ENCODE results near the gene BRAT1.
A peak's percentile ranks its signal among the peaks of the same experiment; 100 is the strongest.

BRAT1 gene

GRCh38 chr7:2559283-2559950, 4.1 kb upstream of the BRAT1 start:
- DNase-seq, result no peak

DNA sequence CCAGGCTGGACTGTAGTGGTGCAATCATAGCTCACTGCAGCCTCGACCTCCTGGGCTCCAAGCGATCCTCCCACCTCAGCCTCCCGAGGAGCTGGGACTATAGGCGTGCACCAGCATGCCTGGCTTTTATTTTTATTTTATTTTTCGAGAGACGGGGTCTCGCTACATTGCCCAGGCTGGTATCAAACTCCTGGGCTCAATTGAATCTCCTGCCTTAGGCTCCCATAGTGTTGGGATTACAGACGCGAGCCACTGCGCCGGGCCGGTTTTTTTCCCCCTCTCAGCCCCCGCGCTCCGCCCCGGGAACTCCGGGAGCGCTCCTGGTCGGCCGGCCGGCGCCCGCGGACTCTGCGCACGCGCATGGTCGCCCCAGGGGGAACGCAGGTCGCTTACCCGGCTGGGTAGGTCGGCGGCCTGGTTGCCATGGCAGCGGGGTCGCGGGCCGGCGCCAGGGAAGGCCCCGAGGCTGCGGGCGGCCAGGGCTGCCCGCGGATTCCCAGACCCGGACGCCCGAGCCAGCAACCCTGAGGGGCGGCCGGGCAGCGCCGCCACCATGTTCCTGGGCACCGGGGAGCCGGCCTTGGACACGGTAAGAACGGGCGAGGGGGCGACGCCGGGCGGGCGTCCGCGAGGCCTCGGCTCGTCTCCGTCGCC, 3.4 kb upstream of the BRAT1 start, which contains the start of gene IQCE:
TSS of gene IQCE (plus strand) at position 351 of the 654 bp plus-strand sequence. CDS start at position 554, 203 bp downstream.
- peak; percentile 42 for DNase-seq

DNA sequence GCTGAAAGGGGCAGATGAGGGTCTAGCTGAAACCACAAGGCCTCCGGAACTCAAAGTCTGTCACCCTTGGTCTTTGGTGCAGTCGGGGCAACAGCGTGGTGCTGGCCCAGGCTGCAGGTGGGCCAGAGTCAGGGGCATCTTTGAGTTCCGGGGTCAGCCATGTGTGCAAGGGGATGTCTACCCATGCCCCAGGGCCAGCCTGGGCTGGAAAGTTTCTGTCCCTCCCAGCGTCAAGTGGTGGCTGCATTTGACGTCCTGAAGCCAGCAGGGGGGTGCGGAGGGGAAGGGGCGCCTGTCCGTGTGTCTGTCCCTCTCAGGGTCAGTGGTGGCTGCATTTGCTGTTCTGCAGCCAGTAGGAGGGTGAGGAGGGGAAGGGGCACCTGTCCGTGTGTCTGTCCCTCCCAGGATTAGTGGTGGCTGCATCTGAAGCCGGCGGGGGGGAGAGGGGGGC, 638 bp downstream of the BRAT1 start:
- no peak for DNase-seq

GRCh38 chr7:2553831-2554581, 1.3 kb downstream of the BRAT1 start:
- DNase-seq, result no peak

DNA sequence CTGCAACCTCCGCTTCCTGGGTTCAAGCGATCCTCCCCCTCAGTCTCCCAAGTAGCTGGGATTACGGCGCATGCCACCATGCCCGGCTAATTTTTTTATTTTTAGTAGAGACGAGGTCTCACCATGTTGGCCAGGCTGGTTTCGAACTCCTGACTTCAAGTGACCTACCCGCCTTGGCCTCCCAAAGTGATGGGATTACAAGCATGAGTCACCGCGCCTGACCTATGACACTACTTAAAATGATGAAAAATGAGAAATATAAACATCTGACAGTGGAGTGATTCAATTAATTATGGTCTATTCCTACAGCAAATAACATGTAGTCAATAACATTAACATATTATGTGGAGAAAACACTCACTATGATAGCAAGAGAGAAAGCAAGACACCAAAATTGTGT, 2.2 kb downstream of the BRAT1 start:
- no peak for DNase-seq

- no peak for DNase-seq
Measured at GRCh38 chr7:2551418-2551817, 3.9 kb downstream of the BRAT1 start.

DNA sequence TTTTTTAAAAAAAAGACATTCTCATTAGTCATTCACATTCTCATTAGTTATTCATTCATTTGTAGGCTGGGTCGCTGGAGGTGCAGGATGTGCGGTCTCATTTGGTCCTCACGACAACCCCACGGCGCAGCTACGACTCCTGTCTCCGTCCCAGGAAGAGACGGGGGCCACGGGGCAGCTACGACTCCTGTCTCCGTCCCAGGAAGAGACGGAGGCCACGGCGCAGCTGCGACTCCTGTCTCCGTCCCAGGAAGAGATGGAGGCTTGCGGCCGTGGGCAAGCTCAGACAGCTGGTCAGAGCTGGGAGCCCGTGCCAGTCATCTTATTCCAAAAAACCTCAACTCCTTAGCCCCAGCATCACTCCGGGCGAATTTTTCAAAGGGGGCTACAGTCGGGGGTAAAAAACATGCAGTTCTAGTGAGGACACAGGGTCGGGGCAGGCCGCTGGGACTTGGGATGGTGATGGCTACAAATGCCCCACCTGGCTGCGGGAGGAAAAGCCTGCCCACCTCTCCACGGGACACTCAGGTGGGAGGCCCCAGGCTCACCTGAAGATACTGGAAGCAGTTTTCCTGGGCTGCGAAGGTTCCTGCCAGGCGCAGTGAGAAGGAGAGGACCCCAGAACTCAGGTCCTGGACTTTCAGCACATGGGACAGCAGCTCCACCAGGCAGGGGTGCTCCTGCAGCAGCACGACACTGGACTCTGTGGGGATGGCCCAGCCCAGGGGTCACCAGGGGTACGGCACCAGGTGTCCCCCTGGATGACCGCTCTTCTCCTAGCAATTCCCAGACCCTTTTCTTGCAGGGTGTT, 8.3 kb downstream of the BRAT1 start:
- no peak for DNase-seq

GRCh38 chr7:2545746-2546425, 9.4 kb downstream of the BRAT1 start:
- no peak for DNase-seq

GRCh38 chr7:2544541-2545188, 10.7 kb downstream of the BRAT1 start:
- no peak for DNase-seq

GRCh38 chr7:2542916-2543871, 12.1 kb downstream of the BRAT1 start:
- DNase-seq, result no peak

- no peak for DNase-seq
Measured at GRCh38 chr7:2542011-2542915, 13.1 kb downstream of the BRAT1 start.

DNA sequence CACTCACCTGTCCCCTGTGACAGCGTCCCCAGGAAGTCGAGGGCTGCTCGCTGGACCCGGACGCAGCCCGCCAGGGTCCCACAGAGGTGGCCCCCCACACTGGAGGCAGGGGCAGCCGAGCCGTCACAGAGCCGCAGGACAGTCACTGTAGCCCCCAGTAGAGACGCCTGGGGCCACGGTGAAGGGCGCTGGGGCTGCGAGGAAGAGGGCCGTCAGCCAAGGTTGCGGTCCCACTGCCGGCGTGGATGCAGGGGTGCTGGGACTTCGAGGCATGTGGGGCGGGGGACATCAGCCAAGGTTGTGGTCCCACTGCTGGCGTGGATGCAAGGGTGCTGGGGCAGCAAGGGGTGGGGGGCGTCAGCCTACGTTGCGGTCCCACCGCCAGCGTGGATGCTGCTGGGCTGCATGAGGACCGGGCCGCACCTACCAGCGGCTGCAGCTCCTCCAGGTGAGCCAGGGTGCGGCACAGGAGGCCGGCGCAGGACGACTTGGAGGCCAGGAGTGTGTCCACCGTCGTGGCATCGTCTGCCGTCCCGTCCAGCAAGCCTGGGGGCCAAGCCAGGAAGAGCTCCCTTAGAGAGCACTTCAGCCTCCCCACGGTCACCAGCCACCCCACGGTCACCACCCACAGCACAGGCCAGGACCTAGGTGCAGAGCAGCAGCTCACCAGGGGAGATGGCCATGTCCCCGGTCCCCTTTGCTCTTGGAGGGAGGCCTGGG, 13.9 kb downstream of the BRAT1 start:
- DNase-seq, result no peak

- DNase-seq, result no peak
Measured at GRCh38 chr7:2540641-2541051, 14.7 kb downstream of the BRAT1 start.

GRCh38 chr7:2540133-2540532, 15.2 kb downstream of the BRAT1 start:
- no peak for DNase-seq

DNA sequence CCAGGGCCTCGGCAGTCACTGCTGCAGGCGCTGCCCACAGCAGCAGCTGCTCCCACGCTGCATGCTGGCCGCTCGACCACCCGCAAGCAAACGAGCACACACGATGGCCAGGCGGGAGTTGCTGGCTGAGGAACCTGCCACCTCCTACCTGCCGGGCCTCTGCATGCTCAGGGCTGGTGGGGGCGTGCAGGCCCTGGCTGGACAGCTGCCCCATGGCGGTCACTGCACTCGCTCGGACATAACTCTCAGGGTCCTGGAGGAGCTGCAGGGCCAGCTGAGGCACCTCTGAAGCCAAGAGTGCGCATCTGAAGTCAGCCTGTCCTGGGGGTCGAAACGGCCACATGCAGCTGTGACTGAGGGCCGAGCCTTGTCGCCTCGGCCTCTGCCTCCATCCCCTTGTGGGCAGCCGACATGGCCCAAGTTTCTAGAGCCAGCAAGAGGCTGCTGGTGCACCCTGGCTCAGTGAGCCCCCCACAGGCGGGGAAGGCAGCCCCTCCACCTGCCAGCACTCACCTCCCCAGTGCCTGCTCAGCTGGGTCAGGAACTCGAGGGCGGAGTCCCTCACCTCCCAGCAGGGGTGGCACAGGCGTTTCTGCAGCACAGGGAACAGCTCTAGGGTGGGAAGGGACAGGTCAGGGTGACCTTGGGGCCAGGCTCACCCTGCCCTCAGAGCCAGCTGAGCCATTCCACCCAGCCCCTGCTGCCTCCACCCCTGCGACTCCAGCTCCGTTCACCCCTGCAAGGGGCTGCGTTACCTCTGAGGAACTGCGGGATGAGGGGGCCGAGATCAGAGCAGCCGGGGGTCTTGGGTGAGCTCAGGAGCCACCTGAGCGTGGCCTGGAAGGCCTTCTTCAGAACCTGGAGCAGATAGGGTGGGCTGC, 16.1 kb downstream of the BRAT1 start:
- no peak for DNase-seq

DNA sequence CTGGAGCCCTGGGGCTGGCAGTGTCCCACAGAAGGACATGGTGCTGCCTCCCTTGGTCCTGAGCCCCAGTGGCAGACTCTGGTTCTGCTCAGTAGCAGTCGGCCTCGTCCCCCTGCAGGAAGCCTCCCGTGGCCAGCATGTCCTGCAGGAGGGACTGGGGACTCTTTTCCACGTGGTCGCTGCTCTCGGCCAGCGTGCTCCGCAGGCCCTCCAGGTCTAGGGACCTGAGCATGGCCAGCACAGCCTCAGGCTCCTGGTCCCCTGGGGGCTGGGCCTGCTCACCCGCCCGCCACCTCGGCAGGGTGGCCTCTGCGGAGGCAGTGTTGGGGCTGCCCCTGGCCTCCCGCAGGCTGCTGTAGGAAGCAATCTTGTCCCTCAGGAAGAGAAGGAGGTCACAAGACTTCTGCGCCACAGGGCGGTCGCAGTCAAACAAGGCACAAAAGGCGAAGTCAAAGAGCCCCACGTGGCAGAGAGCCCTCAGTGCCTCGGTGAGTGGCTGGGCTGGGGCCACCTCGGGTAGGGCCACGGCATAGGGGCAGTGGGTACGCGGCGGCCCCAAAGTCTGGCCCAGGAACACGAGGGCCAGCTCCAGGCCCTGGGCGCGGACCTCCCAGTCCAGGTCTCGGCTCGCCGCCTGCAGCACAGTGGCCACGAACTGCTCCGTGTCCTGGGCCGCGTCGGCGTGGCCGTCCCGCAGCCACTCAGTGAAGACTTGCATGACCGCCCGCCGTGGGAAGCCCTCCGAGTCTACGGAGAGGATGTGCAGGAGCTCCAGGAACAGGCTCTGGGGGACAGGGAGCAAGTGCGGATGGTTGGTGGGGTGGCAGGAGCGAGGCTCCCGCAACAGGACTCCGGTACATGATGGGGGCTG, 17.1 kb downstream of the BRAT1 start:
- DNase-seq, result no peak
